SU-DHL-6 (cell line): Measurements from ENCODE around the gene SLC26A6.
A peak's percentile ranks its signal among the peaks of the same experiment; 100 is the strongest.

ENCODE experiments used
- CTCF ChIP-seq: fragments of 200-600 bp; sonication (generic); IDR thresholded peaks from one replicate; pipeline ENCODE4 v1.5.1; 2017; ENCODE audit warnings: antibody characterized with exemption, mild to moderate bottlenecking, low read length, moderate library complexity; ENCODE audit not compliant: insufficient read depth, poor library complexity, severe bottlenecking
- EZH2phosphoT487 ChIP-seq: fragments of 200-600 bp; sonication (generic), shearing (Covaris generic); conservative IDR thresholded peaks from 2 replicates; pipeline ENCODE4 v1.6.1; 2018; ENCODE audit warnings: mild to moderate bottlenecking, antibody characterized with exemption, low read length, moderate library complexity, mixed read lengths

GRCh38 chr3:48663489-48664312 is 28.4 kb upstream of the SLC26A6 start:
- TF ChIP-seq CTCF (peak; percentile 53), EZH2phosphoT487 (no peak)
